HCT116 (cell line): Measurements from ENCODE around the gene VCAN. TPM values are rescaled to one million over a fixed set of nuclear protein-coding genes. Genes with fewer than 3 reads are reported as not detected.

Experiments used
- ATAC-seq: fragments of 200-7000 bp; cut with Tn5 transposase; 2 replicates; pipeline ENCODE4 v1.9.1; 2020; ENCODE audit warnings: mild to moderate bottlenecking, moderate library complexity
- BruUV-seq: library from RNA; stranded (reverse); fragments of 400-500 nt; replicated peaks from 2 replicates; lab custom pipeline; 2021; lab: Mats Ljungman, UMichigan
- CTCF ChIA-PET: fragments of 300-600 bp; sonication (Branson Sonifier 250); formaldehyde crosslinking; loops from one replicate; lab custom pipeline; 2021; ENCODE audit warnings: antibody characterized with exemption; lab: Charles Lee
- POLR2A ChIA-PET: fragments of 300-600, 350-600 bp; sonication (Branson Sonifier 250); formaldehyde crosslinking; loops from one replicate; lab custom pipeline; 2021; ENCODE audit warnings: antibody characterized with exemption; lab: Charles Lee
- RAD21 ChIA-PET, 2 experiments: fragments of 300-600 bp; sonication (Branson Sonifier 250); formaldehyde crosslinking; loops; one replicate each; lab custom pipeline; 2023; ENCODE audit warnings: low total read pairs in 2 of 2; ENCODE audit not compliant: uncharacterized antibody in 2 of 2, unreplicated experiment in 2 of 2, low non-redundant PET in 1 of 2; lab: Charles Lee
- DNase-seq: peaks from one replicate; pipeline ENCODE4 v3.0.0-alpha.2; 2010; ENCODE audit warnings: low read depth, low spot score
- H2AFZ ChIP-seq: fragments of 200-600 bp; shearing (Covaris generic), sonication (generic); 2 replicates; pipeline ENCODE4 v1.6.1; 2017; ENCODE audit warnings: low read depth, mixed run types, mixed read lengths, antibody characterized with exemption, low read length; ENCODE audit not compliant: poor library complexity, severe bottlenecking
- H3K27ac ChIP-seq: 2 replicates; pipeline ENCODE4 v1.5.1; 2012; ENCODE audit warnings: low read depth, low read length
- H3K27me3 ChIP-seq: fragments of 200-600 bp; sonication (generic); 2 replicates; pipeline ENCODE4 v1.6.1; 2016; ENCODE audit warnings: mixed run types, low read length, mixed read lengths; ENCODE audit not compliant: insufficient read depth
- H3K36me3 ChIP-seq, 2 experiments: fragments of 200-500 bp in 1 of 2; fragments of 200-600 bp in 1 of 2; sonication (Bioruptor generic) in 1 of 2; sonication (generic) in 1 of 2; 2 replicates each; pipeline versions ENCODE4 v1.5.1 to v1.6.1; 2014 to 2016; ENCODE audit warnings: low read length in 2 of 2, inconsistent platforms in 1 of 2, mixed read lengths in 1 of 2, mixed run types in 1 of 2; ENCODE audit not compliant: insufficient read depth in 2 of 2, control insufficient read depth in 1 of 2
- H3K4me1 ChIP-seq, 2 experiments: fragments of 200-600 bp in 1 of 2; sonication (generic) in 1 of 2; 2 replicates each; pipeline versions ENCODE4 v1.5.1 to v1.6.1; 2012 to 2017; ENCODE audit warnings: low read length in 2 of 2, inconsistent platforms in 1 of 2, mild to moderate bottlenecking in 1 of 2, mixed read lengths in 1 of 2, mixed run types in 1 of 2, moderate library complexity in 1 of 2; ENCODE audit not compliant: insufficient read depth in 2 of 2, control insufficient read depth in 1 of 2
- H3K4me2 ChIP-seq: fragments of 200-600 bp; sonication (generic); 2 replicates; pipeline ENCODE4 v1.6.1; 2017; ENCODE audit warnings: mixed run types, low read length, mixed read lengths
- H3K4me3 ChIP-seq, 2 experiments: fragments of 200-600 bp in 1 of 2; sonication (generic) in 1 of 2; replicated peaks in 1 of 2; 2 replicates each; pipeline ENCODE4 v1.5.1; 2011 to 2016; ENCODE audit warnings: low read length in 2 of 2, control low read depth in 1 of 2, low read depth in 1 of 2, mild to moderate bottlenecking in 1 of 2, mixed read lengths in 1 of 2, mixed run types in 1 of 2
- H3K79me2 ChIP-seq: fragments of 200-600 bp; sonication (generic); 2 replicates; pipeline ENCODE4 v1.6.1; 2017; ENCODE audit warnings: mild to moderate bottlenecking, mixed run types, low read length, moderate library complexity, mixed read lengths; ENCODE audit not compliant: insufficient read depth
- H3K9ac ChIP-seq: fragments of 200-600 bp; sonication (generic); 2 replicates; pipeline ENCODE4 v1.6.1; 2016; ENCODE audit warnings: low read length, mixed read lengths
- H3K9me2 ChIP-seq: fragments of 200-600 bp; sonication (generic), shearing (Covaris generic); 2 replicates; pipeline ENCODE4 v1.6.1; 2017; ENCODE audit warnings: mixed run types, mild to moderate bottlenecking, moderate library complexity; ENCODE audit not compliant: insufficient read depth
- H3K9me3 ChIP-seq, 2 experiments: fragments of 200-500 bp in 1 of 2; fragments of 200-600 bp in 1 of 2; sonication (Bioruptor generic) in 1 of 2; sonication (generic) in 1 of 2; 2 replicates each; pipeline ENCODE4 v1.6.1; 2014 to 2017; ENCODE audit warnings: low read length in 2 of 2, mixed read lengths in 2 of 2, inconsistent platforms in 1 of 2, low read depth in 1 of 2, mild to moderate bottlenecking in 1 of 2, mixed run types in 1 of 2, moderate library complexity in 1 of 2; ENCODE audit not compliant: control insufficient read depth in 1 of 2, insufficient read depth in 1 of 2
- H4K20me1 ChIP-seq: fragments of 200-600 bp; sonication (generic), shearing (Covaris generic); 2 replicates; pipeline ENCODE4 v1.6.1; 2017; ENCODE audit warnings: mixed run types, mild to moderate bottlenecking, moderate library complexity; ENCODE audit not compliant: insufficient read depth
- CEBPB ChIP-seq: IDR thresholded peaks from 2 replicates; pipeline ENCODE4 v1.6.1; 2012; ENCODE audit warnings: low read depth
- EGR1 ChIP-seq: IDR thresholded peaks from 2 replicates; pipeline ENCODE4 v1.6.1; 2012; ENCODE audit warnings: low read depth
- EZH2 ChIP-seq: fragments of 200-600 bp; sonication (generic); IDR thresholded peaks from 2 replicates; pipeline ENCODE4 v1.6.1; 2017; ENCODE audit warnings: antibody characterized with exemption, mixed run types
- EZH2phosphoT487 ChIP-seq: fragments of 200-600 bp; IDR thresholded peaks from 2 replicates; pipeline ENCODE4 v1.6.1; 2018; ENCODE audit warnings: antibody characterized with exemption, borderline replicate concordance
- FOSL1 ChIP-seq: IDR thresholded peaks from 2 replicates; pipeline ENCODE4 v1.6.1; 2012; ENCODE audit warnings: low read depth
- JUND ChIP-seq: IDR thresholded peaks from 2 replicates; pipeline ENCODE4 v1.6.1; 2012
- RAD21 ChIP-seq: IDR thresholded peaks from 2 replicates; pipeline ENCODE4 v1.6.1; 2012; ENCODE audit warnings: low read depth, mild to moderate bottlenecking
- SIN3A ChIP-seq: IDR thresholded peaks from 2 replicates; pipeline ENCODE4 v1.6.1; 2012; ENCODE audit warnings: low read depth
- SP1 ChIP-seq: IDR thresholded peaks from 2 replicates; pipeline ENCODE4 v1.6.1; 2012; ENCODE audit warnings: low read depth
- SRF ChIP-seq: IDR thresholded peaks from 2 replicates; pipeline ENCODE4 v1.6.1; 2012; ENCODE audit warnings: low read depth
- TCF7L2 ChIP-seq: IDR thresholded peaks from 2 replicates; pipeline ENCODE4 v1.7.0; 2011; ENCODE audit warnings: borderline replicate concordance, inconsistent platforms; ENCODE audit not compliant: insufficient read depth, insufficient read length; ENCODE audit errors: extremely low read depth
- YY1 ChIP-seq: IDR thresholded peaks from 2 replicates; pipeline ENCODE4 v1.6.1; 2011; ENCODE audit warnings: low read length, low read depth, moderate library complexity, mild to moderate bottlenecking; ENCODE audit not compliant: insufficient replicate concordance; ENCODE audit errors: extremely low read depth
- ZFX ChIP-seq: fragments of 450-650 bp; IDR thresholded peaks from 2 replicates; pipeline ENCODE4 v1.6.1; 2017
- intact Hi-C: fragments of 100-400 bp; cut with micrococcal nuclease; formaldehyde crosslinking; loops from 2 replicates; pipeline ENCODE4 v1.10.0; 2022
- total RNA-seq: library from RNA; stranded (reverse); gene quantifications from one replicate; pipeline ENCODE4 v1.2.1, GENCODE V29; 2021; ENCODE audit not compliant: unreplicated experiment
- TF ChIP-seq, protein P1 (sequence below): IDR thresholded peaks from 2 replicates; pipeline ENCODE4 v1.6.1; 2011; ENCODE audit warnings: mild to moderate bottlenecking, low read length, moderate library complexity; ENCODE audit not compliant: insufficient replicate concordance; ENCODE audit errors: extremely low read depth
- TF ChIP-seq, protein P2 (sequence below): IDR thresholded peaks from 2 replicates; pipeline ENCODE4 v1.6.1; 2012

The VCAN gene
- total RNA-seq, 1 experiment from 2014 or later = 49.9 TPM

DNA sequence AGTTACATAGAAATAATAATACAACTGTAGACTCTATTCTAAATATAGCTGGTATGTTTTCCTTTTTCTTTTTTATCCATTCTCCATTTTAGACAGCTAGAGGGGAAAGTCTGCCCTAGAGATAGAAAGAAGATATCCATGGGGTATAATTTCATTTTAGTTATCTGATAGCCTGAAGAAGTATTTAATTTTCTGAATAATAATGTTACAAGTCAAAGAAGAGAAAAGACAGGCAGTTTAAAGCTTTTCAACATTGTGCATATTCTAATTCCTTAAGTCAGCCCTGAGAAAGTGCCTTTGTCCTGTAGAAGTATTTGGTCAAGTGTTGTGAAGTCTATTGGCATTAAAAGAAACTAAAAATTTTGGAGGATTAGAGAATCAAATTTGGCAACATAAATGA lies 2.5 kb upstream of the VCAN start (continued):
- no peak for TF ChIP-seq EZH2
- TF ChIP-seq RAD21 = no peak
- no peak for TF ChIP-seq ZFX
- TF ChIP-seq JUND = no peak
- no peak for TF ChIP-seq TCF7L2
- TF ChIP-seq, all 23 proteins: peak for 0

DNA sequence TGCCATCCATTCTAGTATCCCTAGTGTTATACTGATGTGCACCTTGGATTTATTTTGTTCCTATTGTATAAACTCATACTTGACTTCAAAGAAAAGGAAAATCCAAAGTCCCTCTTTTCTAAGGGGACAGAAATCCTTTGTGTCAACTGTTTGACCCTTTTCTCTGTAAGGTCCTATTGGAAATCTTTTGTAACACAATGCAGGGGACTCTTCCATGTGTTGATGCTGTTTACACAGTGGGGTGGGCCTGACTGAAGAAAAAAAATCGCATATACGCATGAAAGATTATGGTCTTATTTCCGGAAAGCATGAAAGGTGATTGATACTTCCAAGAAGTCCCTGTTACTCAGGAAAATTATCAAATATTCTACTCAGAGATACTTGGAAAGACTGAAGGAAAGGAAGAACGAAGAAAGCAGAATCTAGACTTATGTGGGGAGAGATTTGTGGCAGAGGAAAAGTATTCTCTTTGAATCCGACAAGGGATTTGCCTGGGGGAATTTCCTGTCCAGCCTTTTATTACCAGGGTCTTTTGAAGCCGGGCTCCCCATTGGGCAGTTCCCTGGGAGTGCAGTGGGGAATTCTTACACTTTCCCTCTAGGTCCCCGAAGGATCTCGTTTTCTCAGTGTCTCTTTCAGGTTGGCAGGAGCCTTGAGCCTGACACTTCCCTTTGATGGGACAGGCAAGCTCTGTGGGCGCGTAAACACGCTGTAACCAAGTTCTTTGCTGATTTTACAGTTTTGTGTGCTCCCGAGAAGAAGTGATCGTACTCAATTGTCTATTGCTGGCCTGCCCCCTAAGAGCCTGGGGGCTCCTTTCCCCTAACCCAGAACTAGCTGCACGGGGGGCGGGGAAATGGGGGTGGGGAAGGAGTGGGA lies 779 bp upstream of the VCAN start:
- no peak overlapping the region for H2AFZ ChIP-seq
- CTCF ChIA-PET = interaction anchor here (0.6 kb wide), 1 partner anchor 14 kb away, joined by 4 read pairs; no protein-coding TSS in a partner anchor

More for the DNA sequence above, 779 bp upstream of the VCAN start:
- Histone ChIP-seq H3K27me3 (no peaks in the 10 kb centered on the region), H3K27ac (no peak overlapping the region), H3K4me3 (peak overlapping the region; percentile 55 to 62), H3K36me3 (no peaks in the 10 kb centered on the region), H3K9me3 (no peaks in the 10 kb centered on the region), H3K4me1 (peaks cover 9 to 28% of the 10 kb centered on the region in 2 experiments), H3K79me2 (peaks cover 12% of the 10 kb centered on the region), H4K20me1 (no peaks in the 10 kb centered on the region), H3K9ac (peak overlapping the region; percentile 61), H3K4me2 (peak overlapping the region; percentile 80), H3K9me2 (no peaks in the 10 kb centered on the region)
- BruUV-seq = no TSS peak
- TF ChIP-seq CEBPB (no peak), YY1 (no peak), FOSL1 (no peak), ZFX (no peak), SRF (no peak), SP1 (no peak), EGR1 (no peak), EZH2phosphoT487 (no peak), SIN3A (no peak)
- TF ChIP-seq, protein P1, sequence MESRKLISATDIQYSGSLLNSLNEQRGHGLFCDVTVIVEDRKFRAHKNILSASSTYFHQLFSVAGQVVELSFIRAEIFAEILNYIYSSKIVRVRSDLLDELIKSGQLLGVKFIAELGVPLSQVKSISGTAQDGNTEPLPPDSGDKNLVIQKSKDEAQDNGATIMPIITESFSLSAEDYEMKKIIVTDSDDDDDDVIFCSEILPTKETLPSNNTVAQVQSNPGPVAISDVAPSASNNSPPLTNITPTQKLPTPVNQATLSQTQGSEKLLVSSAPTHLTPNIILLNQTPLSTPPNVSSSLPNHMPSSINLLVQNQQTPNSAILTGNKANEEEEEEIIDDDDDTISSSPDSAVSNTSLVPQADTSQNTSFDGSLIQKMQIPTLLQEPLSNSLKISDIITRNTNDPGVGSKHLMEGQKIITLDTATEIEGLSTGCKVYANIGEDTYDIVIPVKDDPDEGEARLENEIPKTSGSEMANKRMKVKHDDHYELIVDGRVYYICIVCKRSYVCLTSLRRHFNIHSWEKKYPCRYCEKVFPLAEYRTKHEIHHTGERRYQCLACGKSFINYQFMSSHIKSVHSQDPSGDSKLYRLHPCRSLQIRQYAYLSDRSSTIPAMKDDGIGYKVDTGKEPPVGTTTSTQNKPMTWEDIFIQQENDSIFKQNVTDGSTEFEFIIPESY = no peak
- TF ChIP-seq, protein P2, sequence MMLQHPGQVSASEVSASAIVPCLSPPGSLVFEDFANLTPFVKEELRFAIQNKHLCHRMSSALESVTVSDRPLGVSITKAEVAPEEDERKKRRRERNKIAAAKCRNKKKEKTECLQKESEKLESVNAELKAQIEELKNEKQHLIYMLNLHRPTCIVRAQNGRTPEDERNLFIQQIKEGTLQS = no peak
- intact Hi-C loops = loop anchor here (5.0 kb wide), 2 partner anchors 92 to 393 kb away; partner anchors contain the start of genes TMEM167A and XRCC4
- RAD21 ChIA-PET = no interaction called here
- no peak for DNase-seq
- POLR2A ChIA-PET = no interaction called here
- ATAC-seq = no peak
